Glutamatergic neuron (in vitro differentiated cells): ENCODE measurements around the gene TMEM106A. TPM values are rescaled to one million over a fixed set of nuclear protein-coding genes. Genes with fewer than 3 reads are reported as not detected.
"Not testable (repeated sequence)": the region's sequence is repeated elsewhere in the genome, so short reads cannot be mapped to it uniquely, and the experiment has no call there.

Source experiments
- DNase-seq: peaks from one replicate; pipeline ENCODE4 v3.0.0; 2022
- H3K27ac Mint-ChIP-seq: one replicate; pipeline ENCODE4 v1.8.0; 2020; ENCODE audit warnings: mild to moderate bottlenecking, mixed read lengths, inconsistent platforms; ENCODE audit not compliant: unreplicated experiment
- H3K27me3 Mint-ChIP-seq: one replicate; pipeline ENCODE4 v1.8.0; 2020; ENCODE audit warnings: mild to moderate bottlenecking, moderate library complexity, mixed read lengths, inconsistent platforms; ENCODE audit not compliant: unreplicated experiment
- H3K36me3 Mint-ChIP-seq: one replicate; pipeline ENCODE4 v1.8.0; 2020; ENCODE audit warnings: mild to moderate bottlenecking, mixed read lengths, inconsistent platforms; ENCODE audit not compliant: unreplicated experiment
- H3K4me1 Mint-ChIP-seq: one replicate; pipeline ENCODE4 v1.8.0; 2020; ENCODE audit warnings: mild to moderate bottlenecking, low read depth, mixed read lengths, inconsistent platforms; ENCODE audit not compliant: unreplicated experiment
- H3K4me3 Mint-ChIP-seq: one replicate; pipeline ENCODE4 v1.8.0; 2020; ENCODE audit warnings: mild to moderate bottlenecking, mixed read lengths, inconsistent platforms; ENCODE audit not compliant: unreplicated experiment
- H3K9me3 Mint-ChIP-seq: one replicate; pipeline ENCODE4 v1.8.0; 2020; ENCODE audit warnings: mild to moderate bottlenecking, moderate library complexity, mixed read lengths, inconsistent platforms; ENCODE audit not compliant: unreplicated experiment
- total RNA-seq: library from RNA; stranded (reverse); fragmentation: NEBNext Ultra II Directional; extraction: Animal tissue kit (Norgen Biotek cat#: 25700); gene quantifications from one replicate; pipeline ENCODE4 v1.2.1, GENCODE V29; 2021; ENCODE audit not compliant: unreplicated experiment
- TF ChIP-seq, protein P1 (sequence below): fragments of 200-600 bp; sonication (generic); IDR thresholded peaks from one replicate; pipeline ENCODE4 v1.5.0; 2021; ENCODE audit not compliant: partially characterized antibody, unreplicated experiment

TMEM106A gene
- total RNA-seq, 1 donor from 2014 or later: 2.3 TPM

DNA sequence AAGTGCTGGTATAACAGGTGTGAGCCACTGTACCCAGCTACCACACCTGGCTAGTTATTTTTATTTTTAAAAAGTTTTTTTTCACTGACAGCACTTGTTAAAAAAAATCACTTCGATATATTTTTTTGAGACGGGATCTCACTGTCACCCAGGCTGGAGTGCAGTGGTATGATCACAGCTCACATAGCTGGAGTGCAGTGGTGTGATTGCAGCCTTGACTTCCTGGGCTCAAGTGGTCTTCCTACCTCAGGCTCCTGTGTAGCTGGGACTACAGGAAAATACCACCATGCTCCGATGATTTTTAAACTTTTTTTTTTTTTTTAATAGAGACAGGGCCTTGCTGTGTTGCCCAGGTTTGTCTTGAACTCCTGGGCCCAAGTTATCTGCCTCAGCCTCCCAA, 27.8 kb upstream of the TMEM106A start:
- Mint-ChIP-seq H3K4me3 (no peak overlapping the region), H3K27ac (no peak overlapping the region), H3K4me1 (no peaks in the 10 kb centered on the region), H3K9me3 (no peaks in the 10 kb centered on the region), H3K27me3 (no peaks in the 10 kb centered on the region), H3K36me3 (no peaks in the 10 kb centered on the region)
- DNase-seq: no peak
- TF ChIP-seq, protein P1, sequence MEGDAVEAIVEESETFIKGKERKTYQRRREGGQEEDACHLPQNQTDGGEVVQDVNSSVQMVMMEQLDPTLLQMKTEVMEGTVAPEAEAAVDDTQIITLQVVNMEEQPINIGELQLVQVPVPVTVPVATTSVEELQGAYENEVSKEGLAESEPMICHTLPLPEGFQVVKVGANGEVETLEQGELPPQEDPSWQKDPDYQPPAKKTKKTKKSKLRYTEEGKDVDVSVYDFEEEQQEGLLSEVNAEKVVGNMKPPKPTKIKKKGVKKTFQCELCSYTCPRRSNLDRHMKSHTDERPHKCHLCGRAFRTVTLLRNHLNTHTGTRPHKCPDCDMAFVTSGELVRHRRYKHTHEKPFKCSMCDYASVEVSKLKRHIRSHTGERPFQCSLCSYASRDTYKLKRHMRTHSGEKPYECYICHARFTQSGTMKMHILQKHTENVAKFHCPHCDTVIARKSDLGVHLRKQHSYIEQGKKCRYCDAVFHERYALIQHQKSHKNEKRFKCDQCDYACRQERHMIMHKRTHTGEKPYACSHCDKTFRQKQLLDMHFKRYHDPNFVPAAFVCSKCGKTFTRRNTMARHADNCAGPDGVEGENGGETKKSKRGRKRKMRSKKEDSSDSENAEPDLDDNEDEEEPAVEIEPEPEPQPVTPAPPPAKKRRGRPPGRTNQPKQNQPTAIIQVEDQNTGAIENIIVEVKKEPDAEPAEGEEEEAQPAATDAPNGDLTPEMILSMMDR: no peak

DNA sequence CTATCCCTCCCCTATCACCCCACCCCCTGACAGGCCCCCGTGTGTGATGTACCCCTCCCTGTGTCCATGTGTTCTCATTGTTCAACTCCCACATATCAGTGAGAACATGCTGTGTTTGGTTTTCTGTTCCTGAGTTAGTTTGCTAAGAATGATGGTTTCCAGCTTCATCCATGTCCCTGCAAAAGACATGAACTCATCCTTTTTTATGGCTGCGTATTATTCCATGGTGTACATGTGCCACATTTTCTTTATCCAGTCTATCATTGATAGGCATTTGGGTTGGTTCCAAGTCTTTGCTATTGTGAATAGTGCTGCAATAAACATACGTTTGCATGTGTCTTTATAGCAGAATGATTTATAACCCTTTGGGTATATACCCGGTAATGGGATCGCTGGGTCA, 25.0 kb upstream of the TMEM106A start:
- not testable (repeated sequence) for H3K36me3 Mint-ChIP-seq, H3K4me1 Mint-ChIP-seq, DNase-seq, H3K4me3 Mint-ChIP-seq, H3K9me3 Mint-ChIP-seq, H3K27me3 Mint-ChIP-seq, H3K27ac Mint-ChIP-seq

DNA sequence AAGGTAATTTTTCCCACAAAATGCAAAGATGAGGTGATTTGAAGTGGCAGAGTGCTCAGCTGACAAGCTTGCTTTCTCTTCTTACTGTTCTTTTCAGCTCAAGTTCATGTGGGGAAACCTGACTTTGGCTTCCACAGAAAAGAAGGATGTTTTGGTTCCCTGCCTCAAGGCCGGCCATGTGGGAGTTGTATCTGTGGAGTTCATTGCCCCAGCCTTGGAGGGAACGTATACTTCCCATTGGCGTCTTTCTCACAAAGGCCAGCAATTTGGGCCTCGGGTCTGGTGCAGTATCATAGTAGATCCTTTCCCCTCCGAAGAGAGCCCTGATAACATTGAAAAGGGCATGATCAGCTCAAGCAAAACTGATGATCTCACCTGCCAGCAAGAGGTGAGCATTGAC, 18.4 kb upstream of the TMEM106A start:
- TF ChIP-seq, protein P1: no peak
- DNase-seq: no peak
- Mint-ChIP-seq H3K9me3 (no peaks in the 10 kb centered on the region), H3K27me3 (peaks cover 4% of the 10 kb centered on the region), H3K4me1 (no peaks in the 10 kb centered on the region), H3K36me3 (no peaks in the 10 kb centered on the region), H3K27ac (no peak overlapping the region), H3K4me3 (no peak overlapping the region)

DNA sequence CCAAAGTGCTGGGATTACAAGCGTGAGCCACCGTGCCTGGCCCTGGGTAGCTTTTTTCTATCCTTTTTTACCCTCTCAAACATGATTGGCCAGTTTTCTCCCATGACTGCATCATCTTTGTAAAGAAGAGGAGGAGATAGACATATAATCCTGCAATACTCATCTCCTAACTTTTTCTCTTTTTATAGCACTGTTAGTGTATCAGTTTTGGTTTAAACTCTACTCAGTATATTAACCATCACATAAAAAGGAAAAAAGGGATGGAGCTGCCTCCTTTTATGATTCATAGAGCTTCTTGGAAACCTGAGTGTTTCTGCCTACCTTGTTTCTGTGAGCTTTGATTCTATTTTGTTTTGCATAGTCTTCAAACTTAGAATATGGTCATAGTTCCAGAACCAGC, 12.0 kb upstream of the TMEM106A start:
- Mint-ChIP-seq H3K27ac (no peak overlapping the region), H3K4me1 (peaks cover 4% of the 10 kb centered on the region), H3K27me3 (no peaks in the 10 kb centered on the region), H3K9me3 (no peaks in the 10 kb centered on the region), H3K36me3 (no peaks in the 10 kb centered on the region), H3K4me3 (no peak overlapping the region)
- no peak for DNase-seq
- TF ChIP-seq, protein P1: no peak

DNA sequence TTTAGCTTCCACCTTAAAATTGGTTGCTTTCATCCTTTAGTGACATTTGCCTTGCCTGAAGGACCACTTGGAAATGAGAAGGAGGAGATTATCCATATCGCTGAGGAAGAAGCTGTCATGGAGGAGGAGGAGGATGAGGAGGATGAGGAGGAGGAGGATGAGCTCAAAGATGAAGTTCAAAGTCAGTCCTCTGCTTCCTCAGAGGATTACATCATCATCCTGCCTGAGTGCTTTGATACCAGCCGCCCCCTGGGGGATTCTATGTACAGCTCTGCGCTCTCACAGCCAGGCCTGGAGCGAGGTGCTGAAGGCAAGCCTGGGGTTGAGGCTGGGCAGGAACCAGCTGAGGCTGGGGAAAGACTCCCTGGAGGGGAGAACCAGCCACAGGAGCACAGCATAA, 11.5 kb upstream of the TMEM106A start:
- H3K4me1 Mint-ChIP-seq: peaks cover 4% of the 10 kb centered on the region
- no peaks in the 10 kb centered on the region for H3K36me3 Mint-ChIP-seq
- no peaks in the 10 kb centered on the region for H3K27me3 Mint-ChIP-seq

DNA sequence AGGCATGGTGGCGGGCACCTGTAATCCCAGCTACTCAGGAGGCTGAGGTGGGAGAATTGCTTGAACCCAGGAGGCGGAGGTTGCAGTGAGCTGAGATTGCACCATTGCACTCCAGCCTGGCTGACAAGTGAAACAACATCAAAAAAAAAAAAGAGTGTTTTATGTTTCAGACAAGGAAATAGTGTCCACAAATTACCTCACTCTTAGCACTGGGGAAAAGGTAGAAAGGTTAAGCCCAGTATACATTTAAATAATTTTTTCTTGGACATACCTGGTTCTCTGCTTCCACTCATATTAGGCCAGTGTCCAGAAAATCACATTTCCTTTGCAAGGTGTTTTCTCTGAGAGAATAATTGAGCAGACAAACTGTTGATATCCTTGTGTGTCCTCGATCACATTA, 8.7 kb upstream of the TMEM106A start:
- not testable (repeated sequence) for H3K9me3 Mint-ChIP-seq, H3K27me3 Mint-ChIP-seq, H3K4me1 Mint-ChIP-seq, H3K4me3 Mint-ChIP-seq, DNase-seq, H3K36me3 Mint-ChIP-seq, H3K27ac Mint-ChIP-seq

More for the DNA sequence above, 11.5 kb upstream of the TMEM106A start:
- H3K4me3 Mint-ChIP-seq: peak overlapping the region; percentile 32
- DNase-seq: peak; percentile 63
- H3K27ac Mint-ChIP-seq: no peak overlapping the region
- H3K9me3 Mint-ChIP-seq: no peaks in the 10 kb centered on the region
- TF ChIP-seq, protein P1: no peak
